Embryonic facial prominence (tissue), 1 donor: ENCODE measurements around the gene SFTPA1.
"Not testable (repeated sequence)": the region's sequence is repeated elsewhere in the genome, so short reads cannot be mapped to it uniquely, and the experiment has no call there.

ENCODE experiments used
- DNase-seq: peaks from one replicate; pipeline ENCODE4 v3.0.0-alpha.2; 2016; ENCODE audit errors: extremely low spot score

Gene SFTPA1

GRCh38 chr10:79610601-79611191 lies at the start of gene SFTPA1:
SFTPA1 (plus strand) TSS chr10:79610939; CDS start chr10:79611826, 887 bp downstream.
- no peak for DNase-seq

- no peak for DNase-seq
Measured at GRCh38 chr10:79561257-79561656, 49.5 kb upstream of the SFTPA1 start.

- peak; percentile 34 for DNase-seq
Measured at GRCh38 chr10:79562135-79562756, 48.5 kb upstream of the SFTPA1 start.

GRCh38 chr10:79563426-79563825 lies 47.3 kb upstream of the SFTPA1 start:
- DNase-seq = no peak

GRCh38 chr10:79570624-79571023 lies 40.1 kb upstream of the SFTPA1 start:
- not testable (repeated sequence) for DNase-seq

- DNase-seq = no peak
Measured at GRCh38 chr10:79579361-79579760, 31.4 kb upstream of the SFTPA1 start.

- no peak for DNase-seq
Measured at GRCh38 chr10:79581044-79581443, 29.7 kb upstream of the SFTPA1 start.

GRCh38 chr10:79582096-79582495 lies 28.6 kb upstream of the SFTPA1 start:
- no peak for DNase-seq

GRCh38 chr10:79582954-79583353 lies 27.8 kb upstream of the SFTPA1 start:
- not testable (repeated sequence) for DNase-seq

- DNase-seq = no peak
Measured at GRCh38 chr10:79583488-79584024, 27.2 kb upstream of the SFTPA1 start.

GRCh38 chr10:79585870-79586527 lies 24.7 kb upstream of the SFTPA1 start:
- no peak for DNase-seq

- DNase-seq = no peak
Measured at GRCh38 chr10:79586933-79587332, 23.8 kb upstream of the SFTPA1 start.

- no peak for DNase-seq
Measured at GRCh38 chr10:79588800-79589199, 21.9 kb upstream of the SFTPA1 start.

- no peak for DNase-seq
Measured at GRCh38 chr10:79593377-79593776, 17.4 kb upstream of the SFTPA1 start.

GRCh38 chr10:79594565-79594964 lies 16.2 kb upstream of the SFTPA1 start:
- DNase-seq = not testable (repeated sequence)

GRCh38 chr10:79595510-79595909 lies 15.2 kb upstream of the SFTPA1 start:
- no peak for DNase-seq

- not testable (repeated sequence) for DNase-seq
Measured at GRCh38 chr10:79599644-79600043, 11.1 kb upstream of the SFTPA1 start.

GRCh38 chr10:79601939-79602338 lies 8.8 kb upstream of the SFTPA1 start:
- DNase-seq = no peak

GRCh38 chr10:79602953-79603352 lies 7.8 kb upstream of the SFTPA1 start:
- DNase-seq = no peak

GRCh38 chr10:79604294-79604693 lies 6.4 kb upstream of the SFTPA1 start:
- DNase-seq = no peak

GRCh38 chr10:79605308-79605707 lies 5.4 kb upstream of the SFTPA1 start:
- DNase-seq = no peak

GRCh38 chr10:79608505-79609375 lies 2.0 kb upstream of the SFTPA1 start:
- no peak for DNase-seq
